Right lobe of liver (tissue), 6 donors: ENCODE results near the gene SMIM10. TPM values are rescaled to one million over a fixed set of nuclear protein-coding genes. Genes with fewer than 3 reads are reported as not detected.
"Not testable (repeated sequence)": the region's sequence is repeated elsewhere in the genome, so short reads cannot be mapped to it uniquely, and the experiment has no call there.

Source experiments
- ATAC-seq, 4 donors: fragments of 200-7000 bp; cut with Tn5 transposase; one replicate each; pipeline ENCODE4 v1.9.1; 2020; ENCODE audit warnings: mild to moderate bottlenecking in 4 of 4, moderate library complexity in 4 of 4
- DNase-seq, 3 donors: peaks; one replicate each; pipeline ENCODE4 v3.0.0-alpha.2; 2020
- H3K27ac ChIP-seq, 3 donors: fragments of 200-600 bp; one replicate each; pipeline ENCODE4 v1.8.0; 2022
- H3K27me3 ChIP-seq, 2 donors: fragments of 200-600 bp; one replicate each; pipeline ENCODE4 v1.8.0; 2022
- H3K36me3 ChIP-seq, 4 donors: fragments of 200-600 bp; sonication (generic) in 1 of 4; one replicate each; pipeline versions ENCODE4 v1.5.1 to v1.8.0; 2017 to 2022; ENCODE audit warnings: control low read depth in 1 of 4
- H3K4me1 ChIP-seq, 4 donors: fragments of 200-600 bp; sonication (generic) in 1 of 4; one replicate each; pipeline versions ENCODE4 v1.5.1 to v1.8.0; 2017 to 2022; ENCODE audit warnings: control low read depth in 1 of 4
- H3K4me3 ChIP-seq, 3 donors: fragments of 200-600 bp; one replicate each; pipeline ENCODE4 v1.8.0; 2022
- H3K9me3 ChIP-seq, 4 donors: fragments of 200-600 bp; sonication (generic) in 1 of 4; one replicate each; pipeline versions ENCODE4 v1.5.1 to v1.8.0; 2017 to 2022; ENCODE audit warnings: control low read depth in 1 of 4
- CTCF ChIP-seq, 4 donors: fragments of 200-600 bp in 3 of 4; fragments of 450-650 bp in 1 of 4; IDR thresholded peaks; one replicate each; pipeline versions ENCODE4 v1.5.1 to v1.8.0; 2016 to 2022; ENCODE audit warnings: antibody characterized with exemption in 4 of 4, mild to moderate bottlenecking in 2 of 4
- POLR2A ChIP-seq: fragments of 450-650 bp; IDR thresholded peaks from one replicate; pipeline ENCODE4 v1.6.1; 2017; ENCODE audit warnings: antibody characterized with exemption, mild to moderate bottlenecking
- WGBS: methylation state at CpG from one replicate; pipeline ENCODE4 v1.1.6; 2018; ENCODE audit warnings: low coverage, low lambda C conversion rate; ENCODE audit not compliant: insufficient coverage; ENCODE audit errors: missing lambda C conversion rate; 5-methylcytosine and 5-hydroxymethylcytosine counted together
- intact Hi-C, 2 donors: fragments of 100-400 bp; cut with DNase I; formaldehyde crosslinking; loops; one replicate each; pipeline versions ENCODE4 v1.11.2 to v1.14.1; 2022
- total RNA-seq, 6 experiments: library from RNA; depleted of rRNA in 2 of 6; stranded (reverse); fragments of >200 nt in 2 of 6; fragmentation: NEBNext Ultra II Directional in 3 of 6; extraction: Animal tissue kit (Norgen Biotek cat#: 25700) in 3 of 6; gene quantifications; one replicate each; pipeline versions ENCODE4 v1.1.0 to v1.2.4, GENCODE V29; 2016 to 2023
- donor health status: DM: no; HTN: yes; CAD: no.
- donor health status: DM: no; HTN: no; CAD: no.
- donor health status: DM: no; HTN: no; CAD: no.
- donor health status: DM: no; HTN: yes; CAD: no.
- donor health status: DM: no; HTN: yes; CAD: no.

SMIM10 gene
- total RNA-seq, 6 experiments from 2014 or later = 0.13 to 0.86 (median 0.32) TPM

GRCh38 chrX:135009057-135009610, 18.3 kb downstream of the SMIM10 start:
- no peak overlapping the region for H3K4me3 ChIP-seq
- H3K4me1 ChIP-seq = no peaks in the 10 kb centered on the region
- ATAC-seq (no peak), DNase-seq (no peak)
- H3K27me3 ChIP-seq = peaks cover 0 to 11% of the 10 kb centered on the region in 2 donors
- intact Hi-C loops = no loop called here
- H3K36me3 ChIP-seq = no peaks in the 10 kb centered on the region
- H3K9me3 ChIP-seq = no peaks in the 10 kb centered on the region
- no peak overlapping the region for H3K27ac ChIP-seq
- TF ChIP-seq POLR2A = no peak
- no peak for TF ChIP-seq CTCF (IDR thresholded peaks at IDR 0.05)
- WGBS = 67% methylated on average over 1 of the region's 1 CpG

GRCh38 chrX:135009838-135010237, 19.0 kb downstream of the SMIM10 start:
- TF ChIP-seq POLR2A (no peak), CTCF (IDR thresholded peaks at IDR 0.05) (no peak)
- Histone ChIP-seq H3K9me3 (no peaks in the 10 kb centered on the region), H3K4me1 (no peaks in the 10 kb centered on the region), H3K36me3 (no peaks in the 10 kb centered on the region), H3K27me3 (peaks cover 0 to 8% of the 10 kb centered on the region in 2 donors), H3K27ac (no peak overlapping the region), H3K4me3 (no peak overlapping the region)
- intact Hi-C loops = no loop called here
- WGBS = 32% methylated on average over 4 of the region's 4 CpGs
- ATAC-seq = no peak
- no peak for DNase-seq

GRCh38 chrX:135010921-135011320, 20.1 kb downstream of the SMIM10 start:
- ATAC-seq = no peak
- Histone ChIP-seq H3K9me3 (no peaks in the 10 kb centered on the region), H3K36me3 (no peaks in the 10 kb centered on the region), H3K27me3 (peaks cover 0 to 4% of the 10 kb centered on the region in 2 donors), H3K4me3 (no peak overlapping the region), H3K27ac (no peak overlapping the region), H3K4me1 (no peaks in the 10 kb centered on the region)
- intact Hi-C loops = no loop called here
- WGBS = 50% methylated on average over 3 of the region's 4 CpGs
- TF ChIP-seq CTCF (IDR thresholded peaks at IDR 0.05) = no peak
- no peak for TF ChIP-seq POLR2A
- DNase-seq = no peak

GRCh38 chrX:135015523-135016245, 24.9 kb downstream of the SMIM10 start:
- DNase-seq (no peak), ATAC-seq (no peak)
- H3K4me1 ChIP-seq = no peaks in the 10 kb centered on the region
- no peak overlapping the region for H3K4me3 ChIP-seq
- WGBS = 58% methylated on average over 2 of the region's 2 CpGs
- H3K9me3 ChIP-seq = no peaks in the 10 kb centered on the region
- no peaks in the 10 kb centered on the region for H3K27me3 ChIP-seq
- intact Hi-C loops = no loop called here
- H3K27ac ChIP-seq = no peak overlapping the region
- H3K36me3 ChIP-seq = no peaks in the 10 kb centered on the region
- TF ChIP-seq POLR2A (no peak), CTCF (IDR thresholded peaks at IDR 0.05) (no peak)

GRCh38 chrX:135019890-135020289, 29.1 kb downstream of the SMIM10 start:
- ATAC-seq, DNase-seq, intact Hi-C loops, H3K36me3 ChIP-seq, H3K4me1 ChIP-seq, H3K9me3 ChIP-seq, H3K4me3 ChIP-seq, H3K27me3 ChIP-seq, H3K27ac ChIP-seq: not testable (repeated sequence)
- WGBS = 78% methylated on average over 8 of the region's 8 CpGs

- 55% methylated on average over 4 of the region's 6 CpGs for WGBS
- DNase-seq, H3K36me3 ChIP-seq, H3K4me3 ChIP-seq, H3K4me1 ChIP-seq, H3K27ac ChIP-seq, H3K9me3 ChIP-seq, ATAC-seq, intact Hi-C loops: not testable (repeated sequence)
- peaks cover 0 to 15% of the 10 kb centered on the region in 2 donors for H3K27me3 ChIP-seq
Observed at GRCh38 chrX:135023791-135024190, 33.0 kb downstream of the SMIM10 start.
